ENCODE measurements around the gene CLIP1.

- TF ChIP-seq CTCF (conservative IDR thresholded peaks at IDR 0.05; ENCODE audit: low read depth, low read length), result no peak
- TF ChIP-seq RAD21 (IDR thresholded peaks at IDR 0.05; ENCODE audit: low read length), result no peak
- no peak for TF ChIP-seq MAZ (IDR thresholded peaks at IDR 0.05; ENCODE audit: borderline replicate concordance, low read depth, low read length)
- no peak for TF ChIP-seq RFX5 (IDR thresholded peaks at IDR 0.05; ENCODE audit: low read depth, low read length)
- TF ChIP-seq USF2 (IDR thresholded peaks at IDR 0.05; ENCODE audit: low read depth, low read length), result no peak; the same call in 1 of the 2 replicates
- no peak for TF ChIP-seq POLR2A (IDR thresholded peaks at IDR 0.05; ENCODE audit: low read depth, low read length)
Measured at GRCh38 chr12:122395319-122395718, 27.1 kb downstream of the CLIP1 start.

Data from IMR-90 (cell line).